GM06990 (cell line): Measurements from ENCODE around the gene CPNE5.

Source experiments
- DNase-seq: peaks from one replicate; pipeline ENCODE4 v3.0.0-alpha.2; 2011; ENCODE audit not compliant: insufficient read length; ENCODE audit errors: extremely low read depth
- H3K27me3 ChIP-seq: replicated peaks from 2 replicates; pipeline ENCODE4 v1.6.0; 2011; ENCODE audit warnings: low read length; ENCODE audit not compliant: control insufficient read depth, insufficient read depth
- H3K36me3 ChIP-seq: 2 replicates; pipeline ENCODE4 v1.5.1; 2011; ENCODE audit warnings: low read length; ENCODE audit not compliant: control insufficient read depth, insufficient read depth
- H3K4me3 ChIP-seq: replicated peaks from 2 replicates; pipeline ENCODE4 v1.5.1; 2011; ENCODE audit warnings: low read depth, mild to moderate bottlenecking, control low read depth, low read length
- CTCF ChIP-seq: IDR thresholded peaks from 2 replicates; pipeline ENCODE4 v1.5.1; 2011; ENCODE audit warnings: low read length, control low read depth, mild to moderate bottlenecking, inconsistent platforms; ENCODE audit not compliant: insufficient read depth, poor library complexity, severe bottlenecking

Gene CPNE5

GRCh38 chr6:36807143-36807542, 32.1 kb downstream of the CPNE5 start:
- Histone ChIP-seq H3K36me3 (no peaks in the 10 kb centered on the region), H3K4me3 (no peak overlapping the region), H3K27me3 (no peaks in the 10 kb centered on the region)
- no peak for TF ChIP-seq CTCF
- no peak for DNase-seq

GRCh38 chr6:36805917-36806316, 33.3 kb downstream of the CPNE5 start:
- TF ChIP-seq CTCF, result no peak
- DNase-seq, result no peak
- Histone ChIP-seq H3K36me3 (no peaks in the 10 kb centered on the region), H3K4me3 (no peak overlapping the region), H3K27me3 (no peaks in the 10 kb centered on the region)

- Histone ChIP-seq H3K36me3 (no peaks in the 10 kb centered on the region), H3K4me3 (no peak overlapping the region), H3K27me3 (no peaks in the 10 kb centered on the region)
- DNase-seq, result no peak
- TF ChIP-seq CTCF, result no peak
Measured at GRCh38 chr6:36805096-36805797, 34.0 kb downstream of the CPNE5 start.

GRCh38 chr6:36804563-36804962, 34.7 kb downstream of the CPNE5 start:
- H3K4me3 ChIP-seq, result no peak overlapping the region

GRCh38 chr6:36803908-36804307, 35.3 kb downstream of the CPNE5 start:
- Histone ChIP-seq H3K4me3 (no peak overlapping the region), H3K27me3 (no peaks in the 10 kb centered on the region; the same call in 1 of the 2 replicates), H3K36me3 (no peaks in the 10 kb centered on the region)
- TF ChIP-seq CTCF, result no peak
- DNase-seq, result no peak

More at GRCh38 chr6:36804563-36804962, 34.7 kb downstream of the CPNE5 start:
- Histone ChIP-seq H3K27me3 (no peaks in the 10 kb centered on the region; the same call in 1 of the 2 replicates), H3K36me3 (no peaks in the 10 kb centered on the region)
- no peak for TF ChIP-seq CTCF
- no peak for DNase-seq
